SK-N-SH (cell line): ENCODE data around the gene SERINC1. TPM values are rescaled to one million over a fixed set of nuclear protein-coding genes. Genes with fewer than 3 reads are reported as not detected.

ENCODE experiments used
- CTCF ChIA-PET: fragments of 300-600, 350-600 bp; formaldehyde crosslinking; extraction: SDS; loops from one replicate; lab custom pipeline; 2021; lab: Yijun Ruan, JAX
- POLR2A ChIA-PET: fragments of 350-600 bp; sonication (Branson Sonifier 250); formaldehyde crosslinking; extraction: SDS; loops from one replicate; lab custom pipeline; 2020; ENCODE audit warnings: antibody characterized with exemption, inconsistent platforms; lab: Yijun Ruan, JAX
- DNase-seq: peaks from one replicate; pipeline ENCODE4 v3.0.0; 2012
- H2AFZ ChIP-seq: fragments of 200-600 bp; sonication (generic); 2 replicates; pipeline ENCODE4 v1.8.1; 2016; ENCODE audit warnings: antibody characterized with exemption, mild to moderate bottlenecking, low read depth
- H3F3A ChIP-seq: fragments of 200-600 bp; sonication (generic); replicated peaks from 2 replicates; pipeline ENCODE3; 2016; ENCODE audit warnings: antibody characterized with exemption, mild to moderate bottlenecking; ENCODE audit not compliant: insufficient read depth
- H3K27ac ChIP-seq, 2 experiments: fragments of 200-500 bp in 1 of 2; fragments of 200-600 bp in 1 of 2; sonication (Bioruptor generic) in 1 of 2; sonication (generic), shearing (Covaris generic) in 1 of 2; 2 replicates each; pipeline versions ENCODE4 v1.5.1 to v1.6.1; 2014 to 2016; ENCODE audit warnings: low read depth in 2 of 2, inconsistent platforms in 1 of 2, low read length in 1 of 2, mild to moderate bottlenecking in 1 of 2, mixed read lengths in 1 of 2
- H3K27me3 ChIP-seq: fragments of 200-600 bp; sonication (generic), shearing (Covaris generic); 2 replicates; pipeline ENCODE4 v1.6.1; 2016; ENCODE audit warnings: mixed run types; ENCODE audit not compliant: insufficient read depth
- H3K36me3 ChIP-seq, 2 experiments: fragments of 200-500 bp in 1 of 2; fragments of 200-600 bp in 1 of 2; sonication (Bioruptor generic) in 1 of 2; sonication (generic) in 1 of 2; replicated peaks in 1 of 2; 2 replicates each; pipeline versions ENCODE3 to v1.5.1; 2014 to 2016; ENCODE audit warnings: low read length in 1 of 2, mild to moderate bottlenecking in 1 of 2; ENCODE audit not compliant: insufficient read depth in 2 of 2, control insufficient read depth in 1 of 2
- H3K4me1 ChIP-seq, 2 experiments: fragments of 200-500 bp in 1 of 2; fragments of 200-600 bp in 1 of 2; sonication (Bioruptor generic) in 1 of 2; sonication (generic), shearing (Covaris generic) in 1 of 2; 2 replicates each; pipeline versions ENCODE4 v1.5.1 to v1.6.1; 2014 to 2016; ENCODE audit warnings: low read depth in 1 of 2, low read length in 1 of 2, mixed run types in 1 of 2; ENCODE audit not compliant: insufficient read depth in 2 of 2, control insufficient read depth in 1 of 2
- H3K4me2 ChIP-seq: fragments of 200-600 bp; sonication (generic), shearing (Covaris generic); 2 replicates; pipeline ENCODE4 v1.6.1; 2017; ENCODE audit warnings: mixed run types
- H3K4me3 ChIP-seq, 2 experiments: fragments of 200-500 bp in 1 of 2; fragments of 200-600 bp in 1 of 2; sonication (Bioruptor generic) in 1 of 2; sonication (generic), shearing (Covaris generic) in 1 of 2; 2 replicates each; pipeline versions ENCODE4 v1.5.1 to v1.8.1; 2014 to 2016; ENCODE audit warnings: low read depth in 2 of 2, inconsistent platforms in 1 of 2, low read length in 1 of 2, mild to moderate bottlenecking in 1 of 2, mixed read lengths in 1 of 2, moderate library complexity in 1 of 2
- H3K79me2 ChIP-seq: fragments of 200-600 bp; sonication (generic); 2 replicates; pipeline ENCODE4 v1.8.1; 2017; ENCODE audit warnings: mild to moderate bottlenecking; ENCODE audit not compliant: insufficient read depth
- H3K9ac ChIP-seq: fragments of 200-600 bp; sonication (generic); 2 replicates; pipeline ENCODE4 v1.6.1; 2017; ENCODE audit warnings: mixed run types
- H3K9me2 ChIP-seq: fragments of 200-600 bp; sonication (generic); 2 replicates; pipeline ENCODE4 v1.6.1; 2017; ENCODE audit warnings: mixed run types
- H3K9me3 ChIP-seq: fragments of 200-600 bp; sonication (generic); 2 replicates; pipeline ENCODE4 v1.6.1; 2017; ENCODE audit warnings: mixed run types, mild to moderate bottlenecking, moderate library complexity
- H4K20me1 ChIP-seq: fragments of 200-600 bp; sonication (generic); 2 replicates; pipeline ENCODE4 v1.6.1; 2017; ENCODE audit warnings: mild to moderate bottlenecking, mixed run types; ENCODE audit not compliant: insufficient read depth
- CHD2 ChIP-seq: fragments of 150-350 bp; IDR thresholded peaks from 2 replicates; pipeline ENCODE4 v1.6.1; 2018; ENCODE audit warnings: low read length; ENCODE audit not compliant: partially characterized antibody
- FOSL2 ChIP-seq: IDR thresholded peaks from 2 replicates; pipeline ENCODE4 v1.4.0; 2012; ENCODE audit warnings: low read depth, mild to moderate bottlenecking, moderate library complexity, borderline replicate concordance
- FOXM1 ChIP-seq: IDR thresholded peaks from 2 replicates; pipeline ENCODE4 v1.4.0; 2012; ENCODE audit warnings: low read depth, mild to moderate bottlenecking
- GATA2 ChIP-seq: sonication (generic); formaldehyde crosslinking; IDR thresholded peaks from 2 replicates; pipeline ENCODE4 v1.5.0; 2020; ENCODE audit warnings: mild to moderate bottlenecking, missing genetic modification reagents
- JUND ChIP-seq: IDR thresholded peaks from 2 replicates; pipeline ENCODE4 v1.4.0; 2012
- NFIC ChIP-seq: IDR thresholded peaks from 2 replicates; pipeline ENCODE4 v1.4.0; 2012; ENCODE audit warnings: borderline replicate concordance
- POLR2AphosphoS5 ChIP-seq: IDR thresholded peaks from 2 replicates; pipeline ENCODE4 v1.6.1; 2012; ENCODE audit warnings: low read depth, low read length
- RAD21 ChIP-seq: IDR thresholded peaks from 2 replicates; pipeline ENCODE4 v1.6.1; 2012; ENCODE audit warnings: mild to moderate bottlenecking, low read length
- RCOR1 ChIP-seq: fragments of 150-350 bp; IDR thresholded peaks from 2 replicates; pipeline ENCODE4 v1.6.1; 2017; ENCODE audit warnings: antibody characterized with exemption, low read length
- RFX5 ChIP-seq: IDR thresholded peaks from 2 replicates; pipeline ENCODE4 v1.6.1; 2012; ENCODE audit warnings: mild to moderate bottlenecking, improper control_type of control experiment, low read length
- RXRA ChIP-seq: IDR thresholded peaks from 2 replicates; pipeline ENCODE4 v1.4.0; 2012; ENCODE audit warnings: low read depth, mild to moderate bottlenecking, borderline replicate concordance
- SMC3 ChIP-seq: IDR thresholded peaks from 2 replicates; pipeline ENCODE4 v1.6.1; 2012; ENCODE audit warnings: low read depth, low read length, improper control_type of control experiment
- TAF1 ChIP-seq: IDR thresholded peaks from 2 replicates; pipeline ENCODE4 v1.6.1; 2012; ENCODE audit warnings: low read depth, mild to moderate bottlenecking, low read length, moderate library complexity, borderline replicate concordance
- TCF12 ChIP-seq: IDR thresholded peaks from 2 replicates; pipeline ENCODE4 v1.4.0; 2012
- TEAD4 ChIP-seq: IDR thresholded peaks from 2 replicates; pipeline ENCODE4 v1.4.0; 2012; ENCODE audit warnings: mild to moderate bottlenecking, borderline replicate concordance; ENCODE audit not compliant: insufficient read depth
- YY1 ChIP-seq: IDR thresholded peaks from 2 replicates; pipeline ENCODE4 v1.4.0; 2012; ENCODE audit warnings: low read depth, mild to moderate bottlenecking
- WGBS: methylation state at CpG from one replicate; pipeline ENCODE4 v1.1.6; 2017; ENCODE audit warnings: low lambda C conversion rate; 5-methylcytosine and 5-hydroxymethylcytosine counted together
- polyA plus RNA-seq, 3 experiments: library from polyadenylated mRNA; depleted of rRNA; stranded (reverse); fragments of >200 nt; gene quantifications; 2 replicates each; pipeline ENCODE4 v1.2.3, GENCODE V29; 2012
- TF ChIP-seq, protein P1 (sequence below): fragments of 150-350 bp; IDR thresholded peaks from 2 replicates; pipeline ENCODE4 v1.6.1; 2017; ENCODE audit warnings: antibody characterized with exemption, low read length, low read depth, borderline replicate concordance
- TF ChIP-seq, protein P2 (sequence below): IDR thresholded peaks from 2 replicates; pipeline ENCODE4 v1.4.0; 2012; ENCODE audit warnings: low read depth, borderline replicate concordance
- TF ChIP-seq, protein P3 (sequence below): IDR thresholded peaks from 2 replicates; pipeline ENCODE4 v1.4.0; 2012; ENCODE audit warnings: low read depth
- TF ChIP-seq, protein P4 (sequence below): IDR thresholded peaks from 2 replicates; pipeline ENCODE4; 2012
- TF ChIP-seq, protein P5 (sequence below): IDR thresholded peaks from 2 replicates; pipeline ENCODE4 v1.6.1; 2012; ENCODE audit warnings: mild to moderate bottlenecking, low read depth, low read length, moderate library complexity

Gene SERINC1
- polyA plus RNA-seq, 1 of the 3 experiments (the other 2 are of a cell fraction) = 55.2 TPM

DNA sequence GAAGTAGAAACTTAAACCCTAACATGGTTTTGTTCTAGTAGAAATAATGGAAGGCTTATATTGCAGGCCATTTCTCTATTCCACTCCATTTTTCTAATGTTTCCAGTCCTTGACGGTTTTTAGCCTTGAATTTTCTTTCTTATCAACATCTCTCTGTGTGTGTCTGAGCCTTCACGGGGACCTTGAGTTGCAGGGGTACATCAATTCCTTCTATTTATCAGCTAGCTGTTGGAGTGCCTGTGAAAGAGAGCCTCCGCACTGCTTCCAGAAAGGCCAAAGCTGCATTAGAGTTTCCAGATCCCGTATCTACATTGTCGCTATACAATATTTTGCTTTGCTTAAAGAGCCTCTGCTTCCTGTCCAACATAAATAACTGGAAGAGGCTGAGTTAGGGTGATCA is 77.6 kb downstream of the SERINC1 start:
- no peaks in the 10 kb centered on the region for H3K27me3 ChIP-seq
- no peaks in the 10 kb centered on the region for H3K36me3 ChIP-seq
- no peaks in the 10 kb centered on the region for H3K79me2 ChIP-seq
- DNase-seq = no peak
- peaks cover 0 to under 1% of the 10 kb centered on the region in 2 experiments; a peak in 2 of 4 replicates for H3K4me1 ChIP-seq
- H3K9me2 ChIP-seq = no peaks in the 10 kb centered on the region
- H3K27ac ChIP-seq = no peak overlapping the region
- no peak overlapping the region for H3K4me2 ChIP-seq
- no peak for TF ChIP-seq RAD21
- no peak for TF ChIP-seq RXRA
- TF ChIP-seq, protein P1, sequence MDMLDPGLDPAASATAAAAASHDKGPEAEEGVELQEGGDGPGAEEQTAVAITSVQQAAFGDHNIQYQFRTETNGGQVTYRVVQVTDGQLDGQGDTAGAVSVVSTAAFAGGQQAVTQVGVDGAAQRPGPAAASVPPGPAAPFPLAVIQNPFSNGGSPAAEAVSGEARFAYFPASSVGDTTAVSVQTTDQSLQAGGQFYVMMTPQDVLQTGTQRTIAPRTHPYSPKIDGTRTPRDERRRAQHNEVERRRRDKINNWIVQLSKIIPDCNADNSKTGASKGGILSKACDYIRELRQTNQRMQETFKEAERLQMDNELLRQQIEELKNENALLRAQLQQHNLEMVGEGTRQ = no peak
- no peak for TF ChIP-seq FOXM1
- TF ChIP-seq, protein P2, sequence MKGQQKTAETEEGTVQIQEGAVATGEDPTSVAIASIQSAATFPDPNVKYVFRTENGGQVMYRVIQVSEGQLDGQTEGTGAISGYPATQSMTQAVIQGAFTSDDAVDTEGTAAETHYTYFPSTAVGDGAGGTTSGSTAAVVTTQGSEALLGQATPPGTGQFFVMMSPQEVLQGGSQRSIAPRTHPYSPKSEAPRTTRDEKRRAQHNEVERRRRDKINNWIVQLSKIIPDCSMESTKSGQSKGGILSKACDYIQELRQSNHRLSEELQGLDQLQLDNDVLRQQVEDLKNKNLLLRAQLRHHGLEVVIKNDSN = no peak
- no peak for TF ChIP-seq CHD2
- no peak for TF ChIP-seq SMC3
- TF ChIP-seq YY1 = no peak
- TF ChIP-seq, protein P3, sequence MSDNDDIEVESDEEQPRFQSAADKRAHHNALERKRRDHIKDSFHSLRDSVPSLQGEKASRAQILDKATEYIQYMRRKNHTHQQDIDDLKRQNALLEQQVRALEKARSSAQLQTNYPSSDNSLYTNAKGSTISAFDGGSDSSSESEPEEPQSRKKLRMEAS = no peak
- TF ChIP-seq, protein P4, sequence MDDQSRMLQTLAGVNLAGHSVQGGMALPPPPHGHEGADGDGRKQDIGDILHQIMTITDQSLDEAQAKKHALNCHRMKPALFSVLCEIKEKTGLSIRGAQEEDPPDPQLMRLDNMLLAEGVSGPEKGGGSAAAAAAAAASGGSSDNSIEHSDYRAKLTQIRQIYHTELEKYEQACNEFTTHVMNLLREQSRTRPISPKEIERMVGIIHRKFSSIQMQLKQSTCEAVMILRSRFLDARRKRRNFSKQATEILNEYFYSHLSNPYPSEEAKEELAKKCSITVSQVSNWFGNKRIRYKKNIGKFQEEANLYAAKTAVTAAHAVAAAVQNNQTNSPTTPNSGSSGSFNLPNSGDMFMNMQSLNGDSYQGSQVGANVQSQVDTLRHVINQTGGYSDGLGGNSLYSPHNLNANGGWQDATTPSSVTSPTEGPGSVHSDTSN = no peak
- TF ChIP-seq TEAD4 = no peak
- H3K9ac ChIP-seq = no peak overlapping the region
- WGBS = 84% methylated on average over 5 of the region's 5 CpGs
- H3K4me3 ChIP-seq = no peak overlapping the region
- no peaks in the 10 kb centered on the region for H3K9me3 ChIP-seq
- ChIA-PET POLR2A (no interaction called here), CTCF (no interaction called here)
- H3F3A ChIP-seq = peaks cover 6% of the 10 kb centered on the region
- no peak overlapping the region for H2AFZ ChIP-seq
- no peaks in the 10 kb centered on the region for H4K20me1 ChIP-seq

DNA sequence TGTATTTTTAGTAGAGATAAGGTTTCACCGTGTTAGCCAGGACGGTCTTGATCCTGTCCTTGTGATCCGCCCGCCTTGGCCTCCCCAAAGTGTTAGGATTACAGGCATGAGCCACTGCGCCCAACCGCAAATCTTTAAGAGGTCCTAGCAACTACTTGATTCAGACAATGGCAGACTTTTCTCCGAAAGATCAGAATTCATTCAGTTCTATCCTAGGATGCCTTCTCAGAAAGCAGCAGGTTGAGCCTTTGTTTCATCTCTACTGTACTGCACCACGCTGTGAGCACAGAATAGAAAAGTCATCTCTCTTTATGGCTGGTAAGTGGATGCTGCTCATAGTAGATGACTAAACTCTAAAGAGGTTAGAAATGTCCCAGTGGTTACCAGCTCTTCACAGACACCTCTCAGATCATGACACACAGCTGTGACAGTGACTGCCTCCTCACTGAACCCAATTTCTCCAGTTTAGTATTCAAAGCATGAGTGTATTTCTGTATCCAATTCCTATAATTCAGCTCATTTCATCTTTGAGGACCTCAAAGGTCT is 78.2 kb downstream of the SERINC1 start:
- 73% methylated on average over 8 of the region's 8 CpGs for WGBS
- H3K9me2 ChIP-seq = no peaks in the 10 kb centered on the region
- POLR2A ChIA-PET = interaction anchor here (0.7 kb wide), 1 partner anchor 35 kb away, joined by 3 read pairs; no protein-coding TSS in a partner anchor
- TF ChIP-seq, protein P5, sequence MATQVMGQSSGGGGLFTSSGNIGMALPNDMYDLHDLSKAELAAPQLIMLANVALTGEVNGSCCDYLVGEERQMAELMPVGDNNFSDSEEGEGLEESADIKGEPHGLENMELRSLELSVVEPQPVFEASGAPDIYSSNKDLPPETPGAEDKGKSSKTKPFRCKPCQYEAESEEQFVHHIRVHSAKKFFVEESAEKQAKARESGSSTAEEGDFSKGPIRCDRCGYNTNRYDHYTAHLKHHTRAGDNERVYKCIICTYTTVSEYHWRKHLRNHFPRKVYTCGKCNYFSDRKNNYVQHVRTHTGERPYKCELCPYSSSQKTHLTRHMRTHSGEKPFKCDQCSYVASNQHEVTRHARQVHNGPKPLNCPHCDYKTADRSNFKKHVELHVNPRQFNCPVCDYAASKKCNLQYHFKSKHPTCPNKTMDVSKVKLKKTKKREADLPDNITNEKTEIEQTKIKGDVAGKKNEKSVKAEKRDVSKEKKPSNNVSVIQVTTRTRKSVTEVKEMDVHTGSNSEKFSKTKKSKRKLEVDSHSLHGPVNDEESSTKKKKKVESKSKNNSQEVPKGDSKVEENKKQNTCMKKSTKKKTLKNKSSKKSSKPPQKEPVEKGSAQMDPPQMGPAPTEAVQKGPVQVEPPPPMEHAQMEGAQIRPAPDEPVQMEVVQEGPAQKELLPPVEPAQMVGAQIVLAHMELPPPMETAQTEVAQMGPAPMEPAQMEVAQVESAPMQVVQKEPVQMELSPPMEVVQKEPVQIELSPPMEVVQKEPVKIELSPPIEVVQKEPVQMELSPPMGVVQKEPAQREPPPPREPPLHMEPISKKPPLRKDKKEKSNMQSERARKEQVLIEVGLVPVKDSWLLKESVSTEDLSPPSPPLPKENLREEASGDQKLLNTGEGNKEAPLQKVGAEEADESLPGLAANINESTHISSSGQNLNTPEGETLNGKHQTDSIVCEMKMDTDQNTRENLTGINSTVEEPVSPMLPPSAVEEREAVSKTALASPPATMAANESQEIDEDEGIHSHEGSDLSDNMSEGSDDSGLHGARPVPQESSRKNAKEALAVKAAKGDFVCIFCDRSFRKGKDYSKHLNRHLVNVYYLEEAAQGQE = no peak
- no peak for TF ChIP-seq NFIC
- TF ChIP-seq TAF1 = no peak
- no peak for TF ChIP-seq FOXM1
- TF ChIP-seq JUND = no peak
- TF ChIP-seq SMC3 = no peak
- TF ChIP-seq RFX5 = no peak
- TF ChIP-seq CHD2 = no peak
- no peak for TF ChIP-seq GATA2
- TF ChIP-seq TEAD4 = no peak
- no peak for TF ChIP-seq RAD21
- TF ChIP-seq TCF12 = no peak
- no peak for TF ChIP-seq POLR2AphosphoS5
- TF ChIP-seq RXRA = no peak
- TF ChIP-seq FOSL2 = no peak
- TF ChIP-seq RCOR1 = no peak

More for the DNA sequence above, 78.2 kb downstream of the SERINC1 start:
- no peak overlapping the region for H3K9ac ChIP-seq
- H3K4me3 ChIP-seq = no peak overlapping the region
- H3K27ac ChIP-seq = no peak overlapping the region
- no peak overlapping the region for H3K4me2 ChIP-seq
- H2AFZ ChIP-seq = no peak overlapping the region
- H3F3A ChIP-seq = peaks cover under 1% of the 10 kb centered on the region
- no peaks in the 10 kb centered on the region for H3K9me3 ChIP-seq
- no peaks in the 10 kb centered on the region for H3K36me3 ChIP-seq
- no peaks in the 10 kb centered on the region for H3K4me1 ChIP-seq
- H3K27me3 ChIP-seq = no peaks in the 10 kb centered on the region
- H4K20me1 ChIP-seq = no peaks in the 10 kb centered on the region
- no peaks in the 10 kb centered on the region for H3K79me2 ChIP-seq
- CTCF ChIA-PET = no interaction called here
- DNase-seq = no peak
